Adrenal gland (tissue), 5 donors: ENCODE measurements around the gene STK17B.

Source experiments
- POLR2A ChIP-seq, 2 donors: fragments of 450-650 bp; IDR thresholded peaks; one replicate each; pipeline ENCODE4 v1.6.1; 2017; ENCODE audit warnings: antibody characterized with exemption in 2 of 2, mild to moderate bottlenecking in 2 of 2, moderate library complexity in 1 of 2
- TF ChIP-seq, protein P1 (sequence below), 6 experiments: fragments of 450-650 bp in 4 of 6; fragments of 200-600 bp in 2 of 6; sonication (generic) in 1 of 6; IDR thresholded peaks; 1 replicate in 5 of 6; 2 replicates in 1 of 6; pipeline versions ENCODE4 v1.5.1 to v1.8.0; 2016 to 2021; ENCODE audit warnings: antibody characterized with exemption in 6 of 6, mild to moderate bottlenecking in 2 of 6, moderate library complexity in 1 of 6
- donor health status: DM: no; HTN: no; CAD: no.

DNA sequence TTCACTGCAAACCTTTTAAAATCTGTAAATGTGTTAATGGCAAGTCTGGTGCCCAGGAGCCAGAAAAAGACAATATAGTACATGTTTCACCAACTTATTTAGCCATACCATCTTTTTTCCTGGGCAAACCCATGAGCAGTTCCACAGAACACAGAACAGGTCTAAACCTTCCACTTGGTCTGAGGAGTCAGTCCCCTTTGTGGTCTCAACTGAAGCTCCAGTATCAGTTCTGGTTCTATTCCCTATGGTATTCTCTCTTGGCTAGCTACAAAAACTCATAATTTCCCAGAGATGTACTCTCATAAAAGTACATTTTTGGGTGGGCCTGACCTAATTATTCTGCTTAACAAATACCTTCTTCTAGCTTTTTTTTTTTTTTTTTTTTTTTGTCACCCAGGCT lies 31.2 kb downstream of the STK17B start:
- TF ChIP-seq POLR2A (IDR thresholded peaks at IDR 0.05), result no peak
- TF ChIP-seq, protein P1, sequence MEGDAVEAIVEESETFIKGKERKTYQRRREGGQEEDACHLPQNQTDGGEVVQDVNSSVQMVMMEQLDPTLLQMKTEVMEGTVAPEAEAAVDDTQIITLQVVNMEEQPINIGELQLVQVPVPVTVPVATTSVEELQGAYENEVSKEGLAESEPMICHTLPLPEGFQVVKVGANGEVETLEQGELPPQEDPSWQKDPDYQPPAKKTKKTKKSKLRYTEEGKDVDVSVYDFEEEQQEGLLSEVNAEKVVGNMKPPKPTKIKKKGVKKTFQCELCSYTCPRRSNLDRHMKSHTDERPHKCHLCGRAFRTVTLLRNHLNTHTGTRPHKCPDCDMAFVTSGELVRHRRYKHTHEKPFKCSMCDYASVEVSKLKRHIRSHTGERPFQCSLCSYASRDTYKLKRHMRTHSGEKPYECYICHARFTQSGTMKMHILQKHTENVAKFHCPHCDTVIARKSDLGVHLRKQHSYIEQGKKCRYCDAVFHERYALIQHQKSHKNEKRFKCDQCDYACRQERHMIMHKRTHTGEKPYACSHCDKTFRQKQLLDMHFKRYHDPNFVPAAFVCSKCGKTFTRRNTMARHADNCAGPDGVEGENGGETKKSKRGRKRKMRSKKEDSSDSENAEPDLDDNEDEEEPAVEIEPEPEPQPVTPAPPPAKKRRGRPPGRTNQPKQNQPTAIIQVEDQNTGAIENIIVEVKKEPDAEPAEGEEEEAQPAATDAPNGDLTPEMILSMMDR (IDR thresholded peaks at IDR 0.05), result no peak
